ENCODE results near the gene BTNL2. TPM values are rescaled to one million over a fixed set of nuclear protein-coding genes. Genes with fewer than 3 reads are reported as not detected.
A peak's percentile ranks its signal among the peaks of the same experiment; 100 is the strongest.

The BTNL2 gene
- total and polyA plus RNA-seq, 8 donors: 0.86 to 3.0 (median 1.3) TPM; not detected in 2

GRCh38 chr6:32442977-32443552 lies 36.1 kb upstream of the BTNL2 start:
- Histone ChIP-seq H3K27ac (no peak overlapping the region), H3K36me3 (peaks cover 3 to 21% of the 10 kb centered on the region in 2 donors), H3K9me3 (no peaks in the 10 kb centered on the region), H3K4me1 (peaks cover 2 to 23% of the 10 kb centered on the region in 2 donors), H3K4me3 (no peak overlapping the region), H3K27me3 (no peaks in the 10 kb centered on the region)
- no peak for TF ChIP-seq CTCF (IDR thresholded peaks at IDR 0.05)
- DNase-seq (no peak), ATAC-seq (no peak)
- intact Hi-C loops (cut with DNase I): no loop called here

GRCh38 chr6:32442243-32442667 lies 35.3 kb upstream of the BTNL2 start:
- Histone ChIP-seq H3K27ac (no peak overlapping the region), H3K27me3 (no peaks in the 10 kb centered on the region), H3K4me1 (peaks cover 2 to 31% of the 10 kb centered on the region in 2 donors), H3K4me3 (peak overlapping the region; percentile 7 to 50), H3K36me3 (peaks cover 3 to 21% of the 10 kb centered on the region in 2 donors), H3K9me3 (no peaks in the 10 kb centered on the region)
- intact Hi-C loops (cut with DNase I): no loop called here
- no peak for TF ChIP-seq CTCF (IDR thresholded peaks at IDR 0.05)
- DNase-seq (no peak), ATAC-seq (no peak)

GRCh38 chr6:32439602-32440214 lies 32.7 kb upstream of the BTNL2 start, which contains the start of gene HLA-DRA:
TSS of gene HLA-DRA (plus strand) at chr6:32439887. CDS start at chr6:32439951, 64 bp downstream.
- H3K4me1 ChIP-seq: peaks cover 2 to 38% of the 10 kb centered on the region in 2 donors

GRCh38 chr6:32439139-32439538 lies 32.2 kb upstream of the BTNL2 start:
- no peak for DNase-seq
- Histone ChIP-seq H3K36me3 (peaks cover 3 to 12% of the 10 kb centered on the region in 2 donors), H3K4me1 (peaks cover 2 to 38% of the 10 kb centered on the region in 2 donors), H3K9me3 (no peaks in the 10 kb centered on the region), H3K4me3 (peak overlapping the region in 1 of 2 donors; percentile 50), H3K27me3 (no peaks in the 10 kb centered on the region), H3K27ac (peak overlapping the region; percentile 63 to 79)
- no peak for ATAC-seq
- TF ChIP-seq CTCF (IDR thresholded peaks at IDR 0.05): no peak
- intact Hi-C loops (cut with DNase I): no loop called here

More at GRCh38 chr6:32439602-32440214, 32.7 kb upstream of the BTNL2 start, which contains the start of gene HLA-DRA:
- Histone ChIP-seq H3K36me3 (peaks cover 3 to 17% of the 10 kb centered on the region in 2 donors), H3K27ac (peak within 1 kb of the TSS; percentile 67 to 79), H3K27me3 (no peaks in the 10 kb centered on the region), H3K9me3 (no peaks in the 10 kb centered on the region), H3K4me3 (peak within 1 kb of the TSS; percentile 25 to 50)
- TF ChIP-seq CTCF (IDR thresholded peaks at IDR 0.05): no peak
- intact Hi-C loops (cut with DNase I): no loop called here
- peak in 2 of 4 donors; percentile 35 to 64 for DNase-seq
- ATAC-seq: peak; percentile 88
